ENCODE measurements around the gene CNPY3.
A peak's percentile ranks its signal among the peaks of the same experiment; 100 is the strongest.

Gene CNPY3

GRCh38 chr6:42961020-42961470 lies 31.8 kb downstream of the CNPY3 start:
- no peak for DNase-seq

DNA sequence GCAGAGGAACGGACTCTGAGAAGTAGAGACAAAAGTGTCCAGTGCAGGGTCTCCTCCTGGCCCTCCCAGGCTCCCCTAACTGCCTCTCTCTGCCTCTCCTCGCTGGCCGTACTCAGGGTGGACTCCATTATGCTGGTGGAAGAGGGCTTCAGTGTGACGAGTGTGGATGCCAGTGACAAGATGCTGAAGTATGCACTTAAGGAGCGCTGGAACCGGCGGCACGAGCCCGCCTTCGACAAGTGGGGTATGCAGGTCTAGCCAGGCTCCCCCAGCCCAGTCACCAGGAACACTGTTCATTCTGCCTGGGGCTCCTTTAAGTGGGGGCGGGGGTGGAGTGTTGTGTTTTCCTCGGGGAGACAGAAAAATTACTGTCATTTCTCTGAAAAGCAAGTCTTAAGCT lies 32.8 kb downstream of the CNPY3 start:
- no peak for DNase-seq

- DNase-seq, result no peak
Observed at GRCh38 chr6:42962502-42963178, 33.4 kb downstream of the CNPY3 start.

GRCh38 chr6:42963179-42963854 lies 34.0 kb downstream of the CNPY3 start:
- no peak for DNase-seq

DNA sequence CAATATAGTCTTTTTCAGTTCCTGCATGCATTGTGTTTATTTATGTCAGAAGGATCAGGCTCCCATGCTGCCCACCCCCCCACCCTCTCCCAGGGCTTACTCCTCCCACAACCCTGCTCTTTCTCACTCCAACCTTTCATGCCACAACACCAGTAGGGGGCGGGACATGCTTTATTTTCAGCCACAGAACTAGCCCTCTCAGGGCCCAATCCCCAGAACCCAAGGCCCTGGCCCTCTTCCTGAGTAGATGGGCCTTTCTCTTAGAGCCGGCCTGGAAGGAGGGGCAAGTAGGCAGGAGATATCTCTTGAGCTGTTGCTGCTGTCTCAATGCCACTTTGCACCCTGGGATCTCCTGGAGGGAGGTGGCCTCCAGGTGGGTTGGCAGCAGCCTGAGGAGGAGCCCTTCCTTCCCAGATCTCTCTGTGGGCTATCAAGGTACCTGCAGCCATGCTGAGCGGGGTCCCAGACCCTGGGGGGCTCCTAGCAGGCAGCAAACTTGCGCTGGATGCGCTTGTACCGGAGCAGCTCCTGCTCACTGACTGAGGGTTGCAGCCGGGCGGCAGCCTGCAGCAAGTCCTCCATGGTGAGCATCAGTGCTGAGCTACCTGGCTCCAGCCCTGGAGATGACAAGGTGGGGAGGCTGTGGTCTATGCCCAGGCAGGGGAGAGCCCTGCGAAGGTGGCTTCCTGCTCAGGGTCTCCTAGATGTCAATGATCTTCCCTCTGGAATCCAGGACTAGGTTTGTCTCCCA lies 34.8 kb downstream of the CNPY3 start:
- DNase-seq, result peak; percentile 55

DNA sequence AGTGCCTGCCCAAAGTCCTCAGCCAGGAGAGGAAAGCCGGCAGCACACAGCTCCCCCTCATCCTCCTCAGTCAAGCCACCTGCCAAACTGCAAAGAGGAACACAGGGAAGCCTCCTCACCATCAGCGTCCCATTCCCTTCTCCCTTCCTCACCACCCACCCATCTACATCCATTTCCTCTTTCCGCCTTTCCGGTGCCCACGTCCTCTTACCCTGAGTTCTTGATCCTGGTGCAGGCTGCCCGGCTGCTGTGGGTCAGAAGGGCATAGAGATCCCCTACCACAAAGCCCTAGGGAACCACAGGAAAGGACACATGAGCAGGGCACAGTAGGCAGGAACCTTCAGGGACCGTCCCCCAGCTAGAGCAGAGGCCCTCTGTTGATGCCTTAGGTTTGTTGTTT lies 37.3 kb downstream of the CNPY3 start:
- DNase-seq, result no peak

DNA sequence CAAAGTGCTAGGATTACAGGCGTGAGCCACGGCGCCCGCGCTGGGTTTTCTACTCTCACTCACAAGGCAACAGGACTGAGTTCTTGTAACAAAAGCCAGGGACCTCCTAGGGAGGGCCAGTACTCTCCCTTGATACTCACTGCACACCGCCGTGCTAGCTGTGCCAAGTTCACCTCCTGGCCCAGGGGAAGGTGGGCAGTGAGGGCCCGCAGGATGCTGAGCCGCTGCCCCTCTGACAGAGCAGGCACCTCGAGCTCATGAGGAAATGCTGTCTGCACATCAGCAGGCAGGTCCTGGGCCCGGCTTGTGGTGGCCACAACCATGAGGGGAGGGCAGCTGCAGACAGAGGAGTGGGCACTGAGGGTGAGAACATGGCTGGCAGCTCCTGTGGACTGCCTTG lies 37.9 kb downstream of the CNPY3 start:
- DNase-seq, result no peak

DNA sequence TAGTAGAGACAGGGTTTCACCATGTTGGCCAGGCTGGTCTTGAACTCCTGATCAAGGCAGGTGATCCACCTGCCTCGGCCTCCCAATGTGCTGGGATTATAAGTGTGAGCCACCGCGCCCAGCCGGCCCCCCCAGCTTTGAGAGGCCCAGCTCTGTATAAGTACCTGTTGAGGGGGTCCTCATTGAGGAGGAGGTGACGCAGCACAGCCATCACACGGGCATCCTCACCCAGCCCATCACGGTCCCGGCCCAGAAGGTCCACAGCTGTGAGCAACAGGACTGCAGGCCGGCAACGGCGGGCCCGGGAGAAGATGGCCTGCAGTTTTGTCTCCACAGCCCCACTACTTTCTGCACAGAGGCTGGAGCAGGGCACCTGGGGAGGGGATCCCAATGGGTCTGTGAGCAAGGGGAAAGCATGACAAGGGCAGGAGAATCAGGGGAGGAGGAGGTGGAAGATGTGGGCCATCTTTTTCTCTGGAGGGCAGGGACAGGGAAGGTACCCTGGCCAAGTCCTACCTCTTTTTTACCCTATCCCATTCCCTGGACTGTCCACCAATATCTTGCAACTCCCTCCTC lies 38.9 kb downstream of the CNPY3 start:
- DNase-seq, result no peak

DNA sequence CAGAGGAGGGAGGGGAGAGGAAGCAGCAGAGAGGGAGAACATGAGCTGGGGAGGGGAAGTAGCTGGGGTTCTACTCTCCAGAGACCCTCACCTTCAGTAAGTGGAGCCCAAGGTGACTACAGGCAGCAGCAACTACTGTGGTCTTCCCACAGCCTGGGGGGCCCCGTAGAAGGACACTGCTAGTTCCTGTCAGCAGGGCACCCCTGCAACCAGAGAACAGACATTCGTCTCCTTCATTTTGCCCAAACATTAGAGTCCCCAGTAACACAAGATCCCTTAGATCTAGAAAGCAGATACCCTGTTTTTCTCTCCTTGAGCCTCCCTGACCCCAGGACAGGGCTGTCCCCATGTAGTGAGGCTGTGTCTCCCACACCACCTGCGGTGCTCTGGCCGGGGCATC lies 39.5 kb downstream of the CNPY3 start:
- DNase-seq, result no peak

DNA sequence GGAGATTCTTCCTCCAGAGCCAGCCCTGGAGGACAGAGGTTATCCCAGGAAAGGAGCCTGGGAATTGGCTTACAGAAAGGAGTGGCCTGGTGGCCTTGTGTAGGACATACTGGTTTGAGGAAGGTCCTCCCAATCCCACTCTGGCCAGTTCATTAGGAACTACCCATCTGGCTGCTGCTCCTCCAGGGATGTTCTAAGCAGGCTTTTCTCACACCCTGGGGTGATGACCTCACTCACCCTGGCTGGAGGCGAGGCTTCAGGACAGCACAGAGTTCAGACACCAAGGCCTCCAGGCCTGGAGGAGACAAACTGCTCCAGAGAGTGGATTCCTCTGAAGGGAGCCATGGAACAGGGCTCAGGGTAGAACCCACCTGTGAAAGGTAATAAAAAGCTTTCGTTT lies 40.2 kb downstream of the CNPY3 start:
- DNase-seq, result no peak

DNA sequence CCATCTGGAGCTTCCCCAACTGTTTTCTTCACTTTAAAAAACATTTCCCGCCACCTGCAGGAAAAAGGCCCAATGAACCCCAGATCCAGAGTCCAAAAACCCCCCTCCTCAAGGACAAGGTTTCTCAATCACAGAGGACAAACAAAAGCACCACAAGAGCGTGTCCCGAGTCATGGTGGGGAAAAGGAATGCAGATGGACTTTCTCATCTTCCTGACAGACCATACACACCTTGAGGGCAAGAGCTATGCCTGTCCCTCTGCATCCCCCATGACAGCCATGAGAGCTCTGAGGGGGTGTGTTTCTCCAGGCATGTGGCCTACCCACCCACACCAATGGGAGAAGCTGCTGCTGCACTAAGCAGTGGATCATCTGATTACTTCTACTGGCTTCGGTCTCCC lies 40.7 kb downstream of the CNPY3 start:
- no peak for DNase-seq

- DNase-seq, result no peak
Observed at GRCh38 chr6:42970871-42971612, 41.8 kb downstream of the CNPY3 start.

DNA sequence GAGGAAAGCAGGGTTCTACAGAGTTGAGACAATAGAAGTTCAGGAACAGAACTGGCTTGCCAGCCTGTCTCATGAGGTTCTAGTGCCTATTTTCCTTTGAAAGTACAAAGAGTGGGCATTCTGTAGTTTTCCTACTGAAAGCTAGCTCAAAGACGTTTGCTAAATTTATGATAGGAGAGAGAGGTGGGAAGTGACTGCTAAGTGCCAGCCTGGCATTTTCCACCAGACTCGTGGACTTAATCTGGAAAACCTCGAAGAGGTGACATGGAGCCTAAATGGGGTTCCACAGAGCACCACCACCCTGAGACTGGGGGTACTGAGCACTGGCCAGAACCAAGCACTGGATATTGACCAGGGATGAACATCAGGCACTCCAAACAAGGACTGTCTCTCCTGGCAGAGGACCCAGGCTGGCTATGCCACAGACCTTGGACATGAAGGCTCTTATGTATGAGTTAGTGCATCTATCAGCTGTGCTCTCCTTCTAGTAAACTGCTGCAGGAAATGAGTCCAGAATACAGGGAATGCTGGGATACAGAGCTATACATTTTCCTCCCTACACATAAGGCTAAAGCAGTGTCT lies 42.6 kb downstream of the CNPY3 start:
- no peak for DNase-seq

- DNase-seq, result no peak
Observed at GRCh38 chr6:42973926-42974325, 44.6 kb downstream of the CNPY3 start.

DNA sequence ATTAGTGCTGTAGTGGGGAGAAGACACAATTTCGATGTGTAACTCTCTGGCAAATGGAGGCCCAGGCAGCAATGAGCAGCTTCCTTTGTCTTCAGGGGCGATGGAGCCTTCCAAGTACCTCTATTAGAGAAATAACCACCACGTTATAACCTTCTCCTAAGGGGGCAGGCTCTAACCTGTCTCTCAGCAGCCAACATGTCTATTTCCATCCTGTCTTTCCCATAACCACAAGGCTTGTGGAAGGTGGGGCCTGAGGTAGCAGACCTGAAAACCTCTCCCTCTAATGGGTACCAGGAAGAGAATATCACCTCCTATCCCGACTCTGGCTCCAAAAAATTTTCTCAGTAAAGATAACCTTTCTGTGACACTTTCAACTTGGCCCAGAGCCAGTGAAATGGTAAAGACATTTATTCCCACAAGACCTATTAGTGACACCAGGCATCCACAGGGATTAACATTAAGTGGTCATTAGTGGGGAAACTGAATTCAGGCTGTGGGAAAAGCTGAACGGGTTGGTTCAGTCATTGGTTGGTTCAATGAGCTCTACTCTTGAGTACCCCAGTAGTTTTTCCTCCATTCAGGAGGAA lies 45.7 kb downstream of the CNPY3 start:
- DNase-seq, result no peak

- DNase-seq, result peak; percentile 27
Observed at GRCh38 chr6:42978487-42978838, 49.2 kb downstream of the CNPY3 start.

- DNase-seq, result peak; percentile 97
Observed at GRCh38 chr6:42978839-42979522, 49.7 kb downstream of the CNPY3 start, which contains the start of gene PEX6. PEX6 (minus strand) TSS chr6:42979181; CDS start chr6:42979150, 31 bp downstream.

DNA sequence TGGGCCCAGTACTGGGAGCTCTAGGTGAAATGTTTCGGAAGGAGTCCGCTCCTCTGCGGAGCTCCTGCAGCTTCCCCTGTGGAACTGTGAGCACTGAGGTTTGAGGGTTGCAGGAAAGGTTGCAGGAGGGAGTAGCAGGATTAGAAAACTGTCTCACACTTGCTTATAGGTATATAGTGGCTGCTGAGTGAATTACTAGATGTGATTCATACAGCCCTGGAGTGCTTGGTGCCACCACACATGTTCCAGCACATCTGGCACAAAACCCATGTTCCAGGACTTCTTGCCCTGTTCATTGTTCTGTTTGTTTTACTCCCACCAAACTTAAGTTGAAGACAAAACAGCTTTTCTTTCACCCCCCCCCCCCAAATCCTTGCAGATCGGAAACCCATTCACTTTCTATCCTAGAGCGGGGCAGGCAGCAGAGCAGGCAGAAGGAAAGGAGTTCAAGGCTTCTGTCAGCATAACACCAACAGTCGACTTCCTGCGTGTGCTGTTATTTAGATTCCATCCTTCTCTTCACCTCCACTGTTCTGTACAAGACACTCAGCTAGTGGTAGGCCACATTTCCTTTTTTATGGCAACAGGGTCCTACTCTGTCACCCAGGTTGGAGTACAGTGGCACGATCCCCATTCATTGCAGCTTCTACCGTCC lies 50.4 kb downstream of the CNPY3 start:
- DNase-seq, result no peak

DNA sequence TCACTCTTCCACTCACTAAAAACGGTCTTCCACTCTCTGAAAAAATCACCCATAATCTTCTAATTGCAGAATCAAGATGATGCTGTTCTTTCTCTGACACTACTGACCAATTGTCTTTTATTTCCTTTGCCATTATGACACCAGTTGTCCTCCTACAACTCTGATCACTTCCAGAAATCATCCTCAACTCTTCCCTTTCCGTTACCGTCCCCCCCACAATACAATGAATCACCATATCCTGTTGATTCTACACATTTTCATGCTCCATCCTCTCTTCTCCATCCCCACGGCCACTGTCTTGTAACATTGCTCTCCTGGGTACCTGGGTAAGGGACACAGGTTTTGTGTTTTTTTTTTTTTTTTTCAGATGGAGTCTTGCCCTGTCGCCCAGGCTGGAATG lies 52.6 kb downstream of the CNPY3 start:
- no peak for DNase-seq

GRCh38 chr6:42984001-42984923 lies 55.0 kb downstream of the CNPY3 start, which contains the start of gene PPP2R5D:
PPP2R5D (plus strand) TSS chr6:42984570; CDS start chr6:42984678, 108 bp downstream.
- DNase-seq, result peak; percentile 98
